NT2/D1 (cell line): ENCODE results near the gene NTS.

Source experiments
- YY1 ChIP-seq: IDR thresholded peaks from 2 replicates; pipeline ENCODE4 v1.6.1; 2011; ENCODE audit not compliant: insufficient read length, insufficient read depth
- ZNF274 ChIP-seq: IDR thresholded peaks from 2 replicates; pipeline ENCODE4 v1.6.1; 2011; ENCODE audit warnings: mild to moderate bottlenecking, low read depth, low read length

DNA sequence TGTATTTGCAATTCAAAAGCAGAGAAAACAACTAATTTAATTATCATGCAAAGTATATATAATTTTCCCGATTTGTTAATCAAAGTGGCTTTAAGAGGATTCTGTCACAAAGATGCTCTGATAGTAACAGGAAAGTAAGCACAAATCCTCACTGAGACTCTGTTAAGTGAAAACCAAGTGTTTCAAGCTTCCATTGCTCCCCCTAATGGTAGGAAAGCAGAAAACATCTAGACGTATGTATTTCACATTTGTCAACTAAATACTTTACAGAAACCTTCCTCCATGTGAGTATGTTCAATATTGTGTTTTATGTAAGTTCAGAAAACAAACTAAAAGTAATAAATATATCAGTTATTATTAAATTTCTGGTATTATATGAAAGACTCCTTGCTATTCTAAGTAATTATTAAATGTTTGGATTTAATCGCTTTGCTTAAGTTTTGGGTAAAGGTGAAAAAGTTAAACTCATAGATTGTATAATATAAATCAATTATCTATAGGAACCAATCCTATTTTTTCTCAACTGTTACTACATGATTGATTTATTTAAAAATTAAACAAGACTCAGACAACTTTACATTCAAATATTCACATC is 1.5 kb upstream of the NTS start:
- no peak for TF ChIP-seq YY1
- no peak for TF ChIP-seq ZNF274
